CD4-positive, alpha-beta T cell treated with Interferon alpha-2 for 1 hour (primary cell): ENCODE results near the gene TJAP1.
"Not testable (repeated sequence)": the region's sequence is repeated elsewhere in the genome, so short reads cannot be mapped to it uniquely, and the experiment has no call there.

ENCODE experiments used
- DNase-seq, 2 donors: peaks; one replicate each; pipeline ENCODE4 v3.0.0-alpha.2; 2020 to 2022

Gene TJAP1

DNA sequence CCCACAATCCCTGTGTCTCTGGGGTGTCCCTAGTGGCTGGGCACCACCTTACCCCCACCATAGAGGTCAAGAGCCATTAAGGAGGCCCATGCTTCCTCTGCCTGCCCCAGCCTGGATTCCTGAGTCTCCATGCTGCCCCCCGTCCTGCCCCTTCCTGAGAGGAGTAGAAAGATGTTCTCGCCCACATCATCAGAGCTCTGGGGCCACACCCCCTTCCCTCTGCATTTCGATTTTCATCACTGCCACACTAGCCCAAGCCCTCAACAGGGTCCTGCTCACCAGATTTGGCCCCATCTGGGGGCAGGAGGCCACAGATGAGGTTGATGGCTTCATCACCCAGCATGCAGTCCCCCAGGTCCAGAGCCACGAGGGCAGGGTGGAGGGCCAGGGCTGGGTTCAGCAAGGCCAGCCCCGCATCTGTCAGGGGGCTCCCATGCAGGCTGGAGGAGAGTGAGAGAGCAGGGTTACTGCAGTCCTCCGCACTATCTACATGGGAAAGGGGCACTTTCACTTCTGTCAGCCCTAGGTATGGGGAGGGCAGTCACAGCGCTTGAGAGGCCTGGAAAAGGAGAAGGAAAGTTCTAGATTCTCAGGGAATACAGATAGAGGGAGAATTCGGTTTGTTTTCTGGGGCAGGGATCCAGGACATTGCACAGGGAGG is 31.2 kb downstream of the TJAP1 start:
- no peak for DNase-seq

DNA sequence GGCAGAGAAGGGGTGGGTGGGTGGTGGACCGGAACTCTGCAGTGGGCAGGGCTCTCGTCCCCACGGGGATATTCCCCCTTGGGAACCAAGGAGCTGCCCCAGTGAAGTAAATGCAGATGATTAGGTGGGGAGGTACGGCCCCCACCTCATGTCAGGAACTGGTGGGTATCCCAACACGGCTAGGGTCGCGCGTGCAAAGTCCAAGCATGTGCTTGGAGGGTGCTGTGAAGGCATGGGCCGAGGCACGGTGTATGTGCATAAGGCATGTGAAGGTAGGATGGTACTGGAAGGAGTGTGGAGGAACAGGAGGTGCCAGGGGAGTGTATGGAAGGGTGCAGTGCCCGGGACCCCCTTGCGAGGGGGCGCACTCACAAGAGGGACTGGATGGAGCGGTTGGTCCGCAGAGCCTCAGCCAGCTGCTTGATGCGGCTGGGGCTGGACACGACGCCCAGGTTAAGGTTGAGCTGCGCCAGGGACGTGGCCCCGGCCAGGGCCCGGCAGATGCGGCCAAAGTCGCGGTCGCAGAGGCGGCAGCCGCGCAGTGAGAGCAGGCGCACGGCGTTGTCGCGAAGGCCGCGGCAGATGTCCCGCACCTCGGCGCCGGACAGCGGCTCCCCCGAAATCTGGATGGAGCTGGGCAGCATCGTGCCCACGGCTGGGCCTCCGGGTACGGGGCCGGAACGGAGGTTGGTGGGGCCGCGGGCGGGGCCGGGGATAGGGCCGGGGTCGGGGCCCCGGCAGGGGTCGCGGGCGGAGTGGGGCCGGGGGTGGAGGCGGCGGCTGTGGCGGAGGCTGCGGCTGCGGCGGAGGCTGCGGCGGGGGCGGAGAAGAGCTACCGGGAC is 32.0 kb downstream of the TJAP1 start:
- DNase-seq = no peak

DNA sequence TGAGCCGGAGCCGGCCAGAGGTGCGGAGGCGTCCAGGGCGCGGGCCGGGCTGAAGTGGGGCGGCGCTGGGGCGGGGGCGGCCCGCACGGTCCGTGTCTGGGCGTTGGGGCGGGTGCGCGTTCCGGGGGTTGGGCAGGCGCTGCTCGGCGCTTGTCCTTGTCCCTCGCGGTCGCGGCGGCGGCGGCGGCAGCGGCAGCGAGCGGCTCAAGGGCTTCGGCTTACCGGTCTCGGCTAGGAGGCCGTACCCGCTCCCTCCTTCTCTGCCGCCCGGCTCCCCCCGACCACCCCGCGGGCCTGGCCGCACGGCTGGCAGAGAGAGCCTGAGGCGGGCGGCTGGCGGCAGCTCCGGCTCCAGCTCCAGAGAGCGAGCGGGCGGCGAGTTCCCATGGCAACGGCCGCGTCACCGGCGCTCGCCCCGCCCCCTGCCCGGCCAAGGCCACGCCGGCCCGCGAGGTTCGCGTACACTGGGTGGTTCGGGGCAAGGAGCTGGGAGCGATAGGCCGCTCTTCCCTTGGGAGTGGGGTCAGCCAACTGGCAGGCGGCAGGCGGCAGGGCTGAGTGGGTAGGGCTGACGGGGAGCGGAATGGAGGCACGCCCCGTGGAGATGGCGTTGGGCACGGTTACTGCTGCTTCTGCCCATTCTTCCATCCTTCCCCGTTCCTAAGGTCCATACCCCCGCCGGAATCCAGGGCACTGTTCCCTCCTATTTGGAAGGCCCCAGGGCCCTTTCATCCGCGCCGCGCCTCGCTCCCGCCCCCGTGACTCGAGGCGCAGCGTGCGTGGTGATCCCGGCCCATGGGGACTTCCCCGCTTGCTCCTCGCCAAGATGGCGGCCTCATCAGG is 32.8 kb downstream of the TJAP1 start, which contains the start of gene LRRC73:
TSS of gene LRRC73 (minus strand) at position 363 of the 843 bp plus-strand sequence. CDS start 561 bp downstream, outside the sequence.
- peak; percentile 78 to 85 for DNase-seq

DNA sequence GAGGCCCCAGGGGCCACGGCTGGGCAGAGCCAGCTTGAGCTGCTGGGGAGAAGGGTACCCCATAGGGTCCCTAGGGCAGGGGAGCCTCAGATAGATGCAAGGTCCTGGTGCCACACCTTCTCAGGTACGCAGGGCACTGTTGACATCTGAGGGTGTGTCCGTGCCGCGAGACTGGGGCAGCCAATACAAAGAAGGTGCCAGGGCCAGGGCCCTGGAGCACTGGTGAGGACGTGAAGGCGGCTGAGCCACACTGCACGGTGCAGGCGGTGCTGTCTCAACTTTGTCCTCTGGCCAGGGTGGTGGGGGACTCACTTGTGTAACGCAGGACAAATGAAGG is 33.4 kb downstream of the TJAP1 start:
- DNase-seq = no peak

DNA sequence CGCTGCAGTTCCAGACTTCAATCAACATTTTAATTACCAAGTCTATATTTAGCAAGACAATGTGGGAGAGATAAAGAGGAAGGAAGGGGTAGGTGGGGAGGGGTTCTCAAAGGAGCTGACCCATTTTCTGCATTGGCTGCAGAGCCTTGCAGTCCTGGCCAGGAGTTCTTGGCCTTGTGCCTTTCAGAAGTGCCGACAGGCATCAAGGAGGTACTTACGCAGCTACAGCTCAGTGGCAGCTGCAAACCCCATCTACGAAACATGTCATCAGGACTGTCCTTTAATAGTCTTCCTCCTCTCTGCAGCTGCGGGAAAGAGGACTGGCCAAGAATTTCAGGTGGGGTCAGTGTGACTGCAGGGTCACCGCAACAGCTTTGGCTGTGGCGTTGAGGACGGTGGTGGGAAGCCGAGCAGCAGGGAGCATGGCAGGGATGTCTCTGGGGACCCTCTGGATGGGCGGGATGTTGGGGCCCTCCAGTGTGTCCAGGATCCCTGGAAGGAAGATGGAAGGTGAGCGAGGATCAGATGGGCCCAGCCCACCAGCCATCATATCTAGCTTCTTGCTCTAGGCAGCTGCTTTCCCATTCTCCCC is 34.5 kb downstream of the TJAP1 start:
- DNase-seq = no peak

DNA sequence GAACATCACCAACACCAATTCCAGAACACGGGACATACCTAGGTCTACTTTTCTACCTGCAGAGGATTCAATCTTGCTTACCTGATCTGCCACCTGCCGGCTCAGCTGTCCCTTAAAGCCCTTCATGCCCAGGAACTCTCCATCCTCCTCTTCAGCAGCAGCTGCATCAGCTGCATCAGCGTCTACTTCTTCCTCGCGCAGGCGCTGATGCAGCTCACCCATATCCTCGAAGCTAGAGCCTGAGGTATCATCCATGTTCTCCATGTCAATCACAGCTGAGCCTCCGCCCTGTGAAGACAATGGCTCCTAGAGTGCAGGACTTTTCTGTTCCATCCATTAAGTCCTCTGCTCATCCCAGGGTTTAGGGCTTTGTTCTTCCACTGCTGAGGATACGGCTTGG is 38.4 kb downstream of the TJAP1 start:
- DNase-seq = no peak

DNA sequence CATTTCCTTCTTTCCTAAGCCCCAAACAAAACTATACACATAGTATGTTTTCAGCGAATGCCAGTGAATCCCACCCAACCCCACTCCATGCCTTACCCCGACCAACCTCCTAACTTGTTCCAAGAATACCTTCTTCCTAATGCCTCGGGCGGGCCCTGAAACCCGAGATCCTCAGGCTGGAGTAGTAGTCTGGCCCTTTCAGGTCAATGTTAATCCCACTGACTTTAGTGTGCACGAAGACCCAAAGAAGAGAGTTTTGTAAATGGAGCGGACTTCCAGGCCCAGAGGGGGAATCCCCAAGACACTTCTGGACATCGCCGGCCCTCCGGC is 39.0 kb downstream of the TJAP1 start:
- DNase-seq = no peak

DNA sequence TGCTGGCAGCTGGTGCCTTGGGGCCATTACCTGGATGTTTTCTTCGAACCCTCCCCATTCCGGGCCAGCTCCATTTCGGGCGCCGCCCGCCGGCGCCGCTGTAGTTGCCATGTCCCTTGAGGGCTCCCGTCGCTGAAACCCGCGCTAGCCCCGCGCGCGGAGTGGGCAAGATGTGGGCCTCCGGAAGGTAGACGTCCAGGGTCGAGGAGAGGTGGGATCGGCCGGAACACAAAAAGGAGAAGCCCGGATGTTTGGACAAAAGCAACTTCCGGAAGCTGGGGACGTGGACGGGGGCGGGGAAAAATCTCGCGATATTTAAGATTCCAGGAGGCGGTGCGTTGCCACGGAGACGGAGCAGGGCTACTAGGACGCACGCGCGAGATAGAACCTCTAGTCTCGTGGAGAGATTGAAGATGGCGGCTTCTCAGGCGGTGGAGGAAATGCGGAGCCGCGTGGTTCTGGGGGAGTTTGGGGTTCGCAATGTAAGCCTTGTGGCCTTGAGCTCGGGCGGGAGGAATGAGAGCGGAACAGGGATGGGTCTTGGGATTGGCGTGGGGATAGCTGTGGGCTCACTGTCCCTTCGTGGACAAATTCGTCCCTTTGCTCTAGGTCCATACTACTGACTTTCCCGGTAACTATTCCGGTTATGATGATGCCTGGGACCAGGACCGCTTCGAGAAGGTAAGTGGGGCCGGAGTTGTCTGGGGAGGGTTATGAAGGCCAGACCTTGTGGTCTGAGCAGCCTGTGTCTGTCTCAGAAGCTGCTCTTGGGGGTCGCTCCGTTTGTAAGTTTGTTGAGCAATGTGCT is 39.5 kb downstream of the TJAP1 start, which contains the start of the genes POLR1C and YIPF3:
TSS of gene POLR1C (plus strand) at position 393 of the 808 bp plus-strand sequence. CDS start at position 414, 21 bp downstream.
TSS of gene YIPF3 (minus strand) at position 230 of the 808 bp plus-strand sequence. CDS start at position 111, 119 bp downstream.
- DNase-seq = peak; percentile 96 to 97

DNA sequence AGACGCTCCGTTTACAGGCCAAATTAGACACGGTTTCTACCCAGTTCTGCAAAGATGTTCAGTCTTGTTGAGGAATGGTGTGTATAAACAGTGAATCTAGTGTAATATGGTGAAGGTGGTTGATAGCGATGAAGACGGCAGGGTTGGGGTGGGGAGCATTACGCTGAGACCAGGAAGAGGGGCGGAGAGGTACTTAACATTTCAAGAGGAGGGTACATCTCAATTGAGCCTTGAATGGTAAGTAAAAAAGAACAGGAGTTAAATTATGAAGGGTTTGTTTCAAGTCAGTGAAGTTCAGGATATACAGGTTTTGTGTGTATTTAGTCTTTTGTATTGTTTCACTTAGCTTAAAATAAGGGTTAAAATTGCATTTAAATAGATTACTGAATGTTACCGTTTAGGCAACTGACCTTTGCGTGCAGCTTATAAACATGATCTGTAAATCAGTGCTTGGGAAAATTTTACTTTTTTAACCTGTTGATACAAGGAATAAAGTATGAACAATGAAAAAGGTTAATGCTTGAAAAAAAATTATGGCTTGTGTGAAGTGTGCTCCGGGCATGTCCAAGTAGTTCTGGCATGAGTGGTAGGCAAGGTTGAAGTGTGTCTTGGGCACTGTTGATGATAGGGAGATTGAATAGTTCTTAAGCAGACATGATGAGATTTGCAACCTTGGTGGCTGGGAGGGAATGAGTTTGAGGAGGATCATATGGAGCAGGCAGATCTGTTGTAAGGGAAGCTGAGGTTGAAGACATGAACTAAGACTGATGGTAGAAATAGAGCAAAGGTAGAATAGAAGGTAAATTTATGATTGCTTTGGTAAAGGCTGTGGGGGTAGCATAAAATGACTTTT is 40.4 kb downstream of the TJAP1 start:
- DNase-seq = no peak

DNA sequence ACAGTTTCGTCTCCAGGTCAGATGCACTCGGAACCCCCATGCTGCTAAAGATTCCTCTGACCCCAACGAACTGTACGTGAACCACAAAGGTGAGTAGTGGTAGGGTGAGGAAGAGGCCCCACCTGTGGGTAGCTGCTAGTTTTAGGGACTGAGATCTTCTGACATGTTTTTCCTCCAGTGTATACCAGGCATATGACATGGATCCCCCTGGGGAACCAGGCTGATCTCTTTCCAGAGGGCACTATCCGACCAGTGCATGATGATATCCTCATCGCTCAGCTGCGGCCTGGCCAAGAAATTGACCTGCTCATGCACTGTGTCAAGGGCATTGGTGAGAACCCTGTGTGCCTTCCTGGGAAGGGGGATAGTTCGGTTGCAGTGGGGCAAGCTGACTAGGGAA is 42.7 kb downstream of the TJAP1 start:
- DNase-seq = no peak

DNA sequence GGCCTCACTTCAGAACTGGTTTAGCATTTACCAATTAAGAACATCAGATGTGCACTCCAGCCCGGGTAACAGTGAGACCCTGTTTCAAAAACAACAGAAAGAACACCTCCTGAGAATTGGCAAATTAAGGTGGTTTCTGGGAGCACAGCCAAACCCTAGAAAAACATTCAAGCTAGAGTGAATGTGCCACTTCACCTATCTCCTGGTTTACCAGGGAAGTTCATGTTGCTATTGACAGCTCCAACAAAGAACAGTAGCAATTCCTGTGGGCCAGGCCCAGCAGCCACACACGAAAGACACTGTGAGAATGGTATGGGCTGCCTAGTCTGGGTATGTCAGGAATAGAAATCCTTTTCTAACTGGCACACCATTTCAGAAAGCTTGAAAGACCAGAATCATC is 44.5 kb downstream of the TJAP1 start:
- DNase-seq = no peak

DNA sequence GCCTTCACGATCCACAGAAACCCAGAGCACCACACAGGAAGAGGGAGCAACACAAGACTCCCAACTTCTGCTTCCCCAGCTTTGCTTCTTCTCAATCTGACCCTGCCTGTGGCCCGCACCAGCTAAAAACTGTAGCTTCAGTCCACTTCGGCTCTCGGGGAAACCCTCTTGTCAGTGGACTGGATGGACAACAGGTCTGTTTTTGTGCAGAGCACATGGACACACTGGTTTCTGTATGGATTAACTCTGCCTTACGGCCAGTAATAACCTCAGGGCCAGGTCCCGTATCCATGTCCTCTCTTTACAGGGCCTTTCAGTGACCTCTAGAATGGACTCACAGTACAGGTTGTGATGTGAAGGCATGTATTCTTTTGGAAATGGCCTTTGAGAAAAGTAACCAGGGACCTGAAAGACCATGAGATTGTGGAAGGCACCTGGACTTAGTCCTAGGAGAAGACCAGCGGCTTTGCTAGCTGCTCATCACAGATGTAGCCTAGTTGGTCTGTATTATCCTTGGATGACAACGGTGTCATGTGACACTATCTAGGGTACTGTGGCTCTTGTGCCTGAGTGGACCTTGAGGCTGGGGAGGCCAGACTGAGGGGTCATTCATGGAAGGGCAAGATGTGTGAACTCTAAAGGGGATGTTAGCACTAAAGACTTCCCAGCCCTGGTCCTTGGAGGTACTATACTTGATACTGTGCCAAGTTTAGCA is 45.3 kb downstream of the TJAP1 start:
- no peak for DNase-seq

DNA sequence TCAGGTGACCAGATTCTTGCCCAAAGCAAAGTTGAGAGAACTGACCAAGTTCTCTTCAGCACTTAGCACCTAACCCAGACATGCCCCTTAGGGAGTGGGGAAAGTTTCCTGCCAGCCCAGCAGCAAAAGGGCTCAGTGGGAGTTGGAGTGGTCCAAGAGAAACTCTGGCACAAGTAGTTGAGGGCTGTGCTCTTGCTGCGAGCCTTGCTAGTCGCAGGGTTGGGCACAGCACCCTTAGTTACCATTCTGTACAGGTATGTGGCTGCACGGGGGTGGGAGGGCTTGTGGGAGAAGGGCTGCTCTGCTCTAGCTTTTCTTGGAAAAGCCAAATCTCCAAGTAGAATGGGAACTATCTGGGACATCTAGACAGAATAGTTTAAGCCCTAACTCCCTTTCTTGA is 45.9 kb downstream of the TJAP1 start:
- no peak for DNase-seq

DNA sequence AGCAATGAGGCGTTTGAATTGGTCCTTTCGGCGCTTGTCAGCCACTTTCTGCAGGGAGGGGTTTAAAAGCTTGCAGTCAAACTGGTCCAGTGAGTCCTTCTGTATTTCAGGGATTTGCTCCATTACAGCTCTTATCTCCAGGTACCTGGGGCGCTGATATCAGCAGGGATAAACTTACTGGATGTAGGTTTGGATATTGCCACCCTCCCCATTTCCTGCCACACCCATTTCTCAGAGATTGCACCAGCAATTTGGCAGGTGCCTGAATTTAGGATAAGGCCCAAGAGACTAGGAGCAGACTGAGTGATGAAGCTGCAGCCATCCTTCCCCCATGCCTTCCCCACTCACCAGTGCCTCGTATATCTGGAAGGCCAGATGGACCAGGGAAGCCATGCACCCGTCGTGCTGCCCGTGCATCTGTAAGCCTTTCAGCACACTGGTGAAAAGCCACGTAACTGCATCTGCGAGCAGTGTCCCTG is 47.2 kb downstream of the TJAP1 start:
- no peak for DNase-seq

DNA sequence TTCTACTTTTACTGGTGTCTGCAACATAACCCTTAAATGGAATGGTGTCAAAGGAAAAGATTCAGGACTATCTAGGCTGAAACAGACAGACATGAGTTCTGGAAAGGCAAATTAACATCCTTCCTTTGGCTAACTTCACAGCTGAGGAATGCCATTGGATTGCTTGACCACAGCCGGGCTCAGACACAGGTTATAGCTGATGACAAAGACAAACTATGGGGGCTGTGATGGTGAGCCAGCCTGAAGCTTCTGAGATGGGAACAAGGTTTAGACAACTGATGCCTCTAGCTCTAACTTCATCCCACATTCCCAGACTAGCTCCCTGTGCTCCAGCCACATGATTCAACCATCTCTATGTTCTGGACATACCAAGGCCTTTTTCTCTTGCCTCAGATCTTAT is 54.8 kb downstream of the TJAP1 start:
- no peak for DNase-seq

DNA sequence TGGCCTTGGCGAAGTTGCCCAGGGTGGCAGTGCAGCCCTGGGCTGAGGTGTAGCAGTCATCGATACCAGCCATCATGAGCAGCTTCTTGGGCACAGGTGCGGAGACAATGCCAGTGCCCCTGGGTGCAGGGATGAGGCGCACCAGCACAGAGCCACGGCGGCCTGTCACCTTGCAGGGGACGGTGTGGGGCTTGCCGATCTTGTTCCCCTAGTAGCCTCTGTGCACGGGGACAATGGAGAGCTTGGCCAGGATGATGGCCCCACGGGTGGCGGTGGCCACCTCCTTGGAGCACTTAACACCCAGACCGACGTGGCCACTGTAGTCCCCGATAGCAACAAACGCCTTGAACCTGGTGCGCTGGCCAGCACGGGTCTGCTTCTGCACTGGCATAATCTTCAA is 61.6 kb downstream of the TJAP1 start:
- not testable (repeated sequence) for DNase-seq

DNA sequence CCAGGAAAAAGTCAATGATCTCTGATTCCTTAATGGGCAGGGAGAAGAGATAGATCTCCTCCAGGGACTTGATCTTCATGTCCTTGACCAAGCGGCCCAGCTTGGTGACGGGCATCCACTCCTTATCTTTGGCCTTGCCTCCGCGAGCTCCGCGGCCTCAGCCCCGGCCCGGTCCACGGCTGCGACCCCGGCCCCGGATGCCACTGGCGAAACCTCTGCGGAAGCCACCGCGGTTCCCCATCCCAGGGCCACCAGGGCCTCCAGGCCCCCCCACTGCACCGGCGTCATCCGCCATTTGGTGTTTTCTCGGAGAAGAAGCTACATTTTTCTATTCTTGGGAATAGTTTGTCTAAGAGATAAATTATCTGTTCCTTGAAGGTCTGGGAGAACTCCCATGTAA is 62.0 kb downstream of the TJAP1 start:
- not testable (repeated sequence) for DNase-seq

DNA sequence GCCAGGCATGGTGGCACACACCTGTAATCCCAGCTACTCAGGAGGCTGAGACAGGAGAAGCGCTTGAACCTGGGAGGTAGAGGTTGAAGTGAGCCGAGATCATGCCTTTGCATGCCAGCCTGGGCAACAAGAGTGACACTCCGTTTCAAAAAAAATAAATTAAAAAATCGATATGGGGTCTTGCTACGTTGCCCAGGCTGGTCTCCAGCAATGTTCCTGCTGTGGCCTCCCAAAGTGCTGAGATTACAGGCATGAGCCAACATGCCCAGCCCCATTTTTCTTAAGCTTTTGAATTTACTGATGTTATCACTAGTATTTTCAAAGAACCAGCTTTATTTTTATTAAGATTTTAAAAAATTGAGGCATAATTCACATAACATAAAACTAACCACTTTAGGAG is 63.1 kb downstream of the TJAP1 start:
- DNase-seq = no peak

DNA sequence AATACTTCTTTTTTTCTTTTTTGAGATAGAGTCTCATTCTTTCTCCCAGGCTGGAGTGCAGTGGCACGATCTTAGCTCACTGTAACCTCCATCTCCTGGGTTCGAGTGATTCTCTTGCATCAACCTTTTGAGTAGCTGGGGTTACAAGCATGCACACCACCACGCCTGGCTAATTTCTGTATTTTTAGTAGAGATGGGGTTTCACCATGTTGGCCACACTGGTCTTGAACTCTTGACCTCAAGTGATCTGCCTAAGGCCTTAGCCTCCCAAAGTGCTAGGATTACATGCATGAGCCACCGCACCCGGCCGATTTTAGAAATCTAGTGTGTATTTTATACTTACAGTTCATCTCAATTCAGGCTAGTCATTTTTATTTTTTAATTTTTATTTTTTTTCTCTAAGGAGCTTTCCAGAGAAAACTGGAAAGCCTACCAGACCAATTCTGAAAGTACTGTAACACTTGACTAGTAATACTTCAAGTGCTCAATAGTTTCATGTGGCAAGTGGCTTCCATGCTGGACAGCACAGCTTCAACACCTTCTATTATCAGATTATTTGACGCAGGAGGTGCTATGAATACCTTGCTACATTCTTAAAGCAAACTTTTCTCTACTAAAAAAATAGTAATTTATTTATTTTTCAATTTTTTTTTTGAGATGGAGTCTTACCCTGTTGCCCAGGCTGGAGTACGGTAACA is 64.6 kb downstream of the TJAP1 start:
- no peak for DNase-seq

DNA sequence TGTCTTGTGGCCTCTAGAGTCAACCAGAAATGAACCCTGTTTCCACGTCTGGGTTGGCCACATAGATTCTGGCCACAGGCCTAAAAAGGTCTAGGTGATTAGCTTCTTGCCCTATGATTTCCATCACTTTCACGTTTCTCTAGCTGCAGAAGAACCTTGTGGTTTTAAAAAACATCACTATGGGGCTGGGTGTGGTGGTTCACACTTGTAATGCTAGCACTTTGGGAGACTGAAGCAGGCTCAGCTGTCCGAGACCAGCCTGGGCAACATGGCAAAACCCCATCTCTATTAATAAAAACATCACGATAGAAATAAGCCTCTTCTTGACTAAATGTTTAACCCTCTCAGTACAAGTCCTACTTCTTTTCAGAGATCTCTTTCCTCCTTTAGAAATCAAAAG is 67.1 kb downstream of the TJAP1 start:
- DNase-seq = peak in 1 of 2 donors; percentile 7
